Heart right ventricle (tissue), 16 donors: ENCODE data around the gene CLIC3. TPM values are rescaled to one million over a fixed set of nuclear protein-coding genes. Genes with fewer than 3 reads are reported as not detected.

Experiments used
- ATAC-seq, 8 donors: fragments of 200-7000 bp; cut with Tn5 transposase; one replicate each; pipeline ENCODE4 v1.9.1; 2020; ENCODE audit warnings: mild to moderate bottlenecking in 8 of 8, moderate library complexity in 8 of 8, moderate number of reproducible peaks in 1 of 8
- DNase-seq, 2 donors: peaks; one replicate each; pipeline ENCODE4 v3.0.0-alpha.2; 2020
- H3K27ac ChIP-seq, 10 donors: fragments of 200-600 bp; sonication (generic) in 2 of 10; one replicate each; pipeline versions ENCODE4 v1.5.0 to v1.8.0; 2020 to 2022; ENCODE audit warnings: mild to moderate bottlenecking in 3 of 10
- H3K27me3 ChIP-seq, 7 donors: fragments of 200-600 bp; one replicate each; pipeline ENCODE4 v1.8.0; 2021 to 2022; ENCODE audit warnings: mild to moderate bottlenecking in 2 of 7
- H3K36me3 ChIP-seq, 9 donors: fragments of 200-600 bp; sonication (generic) in 1 of 9; one replicate each; pipeline versions ENCODE4 v1.5.0 to v1.8.0; 2020 to 2022; ENCODE audit warnings: mild to moderate bottlenecking in 2 of 9
- H3K4me1 ChIP-seq, 9 donors: fragments of 200-600 bp; sonication (generic) in 1 of 9; one replicate each; pipeline versions ENCODE4 v1.5.0 to v1.8.0; 2020 to 2022; ENCODE audit warnings: mild to moderate bottlenecking in 4 of 9
- H3K4me3 ChIP-seq, 10 donors: fragments of 200-600 bp; sonication (generic) in 2 of 10; one replicate each; pipeline versions ENCODE4 v1.5.0 to v1.8.0; 2020 to 2022; ENCODE audit warnings: mild to moderate bottlenecking in 7 of 10, moderate library complexity in 2 of 10
- H3K9me3 ChIP-seq, 11 donors: fragments of 200-600 bp in 10 of 11; sonication (generic) in 2 of 11; one replicate each; pipeline versions ENCODE4 v1.5.0 to v1.8.0; 2013 to 2022; ENCODE audit warnings: mild to moderate bottlenecking in 2 of 11, control low read depth in 1 of 11, moderate library complexity in 1 of 11
- CTCF ChIP-seq, 9 donors: fragments of 200-600 bp; sonication (generic) in 2 of 9; IDR thresholded peaks; one replicate each; pipeline versions ENCODE4 v1.5.0 to v1.8.0; 2021 to 2022; ENCODE audit warnings: antibody characterized with exemption in 9 of 9, mild to moderate bottlenecking in 5 of 9, moderate library complexity in 1 of 9
- WGBS, 2 donors: extraction: QIAGEN DNeasy Blood & Tissue Kit; methylation state at CpG; one replicate each; pipeline ENCODE4 v1.1.7; 2013; ENCODE audit warnings: inconsistent platforms in 1 of 2; 5-methylcytosine and 5-hydroxymethylcytosine counted together
- intact Hi-C, 10 donors: fragments of 100-400 bp; cut with DNase I; formaldehyde crosslinking; loops; one replicate each; pipeline versions ENCODE4 v1.11.1 to v1.14.2; 2022
- polyA plus RNA-seq, 2 donors: library from polyadenylated mRNA; stranded (reverse); fragments of 200-250 nt; gene quantifications; one replicate each; pipeline ENCODE4 v1.2.3, GENCODE V29; 2013
- total RNA-seq, 10 donors: library from RNA; stranded (reverse); fragmentation: NEBNext Ultra II Directional in 3 of 10; extraction: Animal tissue kit (Norgen Biotek cat#: 25700) in 3 of 10; gene quantifications; one replicate each; pipeline versions ENCODE4 v1.2.1 to v1.2.4, GENCODE V29; 2021 to 2023
- donor health status: Arrhythmogenic right ventricular cardiomyopathy.
- donor health status: ischemic (EF 13 %, LVEDD 7.1; RV severe dilation, severe dysfunction).
- donor health status: healthy with polysubstance abuse.
- donor health status: DM: no; HTN: yes; CAD: no.
- donor health status: DM: no; HTN: no; CAD: no.
- donor health status: ischemic (EF 25% LVEDD 6.9; RV normal size, moderate dysfunction).
- donor health status: ischemic (EF 25% LVEDD 5.7; RV mildly dilated, moderate dysfunction).
- donor health status: healthy.
- donor health status: DM: yes; HTN: yes; CAD: no.
- donor health status: Ischemic cardiomyopathy.
- donor health status: ischemic (EF 35%, LVEDD 5.7; RV mildly dilated, moderate dysfunction).
- donor health status: nonischemic (EF 11% LVEDD 7.7; RV severe dilation, severe dysfunction).
- donor health status: DM: yes; HTN: yes; CAD: no.
- donor health status: PGD.
- donor health status: ischemic (EF 29% LVEDD 5.4; RV normal size, mild dysfunction).
- donor health status: nonischemic (EF 23%, LVEDD 6.1; RV moderate dilation, normal function).

Gene CLIC3
- total and polyA plus RNA-seq, 12 donors, result 0.46 to 21.4 (median 3.2) TPM

GRCh38 chr9:137039611-137040366, 43.4 kb upstream of the CLIC3 start:
- H3K4me3 ChIP-seq, result no peak overlapping the region
- ATAC-seq (no peak), DNase-seq (no peak)
- H3K27me3 ChIP-seq, result peaks cover 0 to 13% (median 0%) of the 10 kb centered on the region in 7 donors
- H3K36me3 ChIP-seq, result peaks cover 4 to 56% (median 20%) of the 10 kb centered on the region in 9 donors
- H3K4me1 ChIP-seq, result peaks cover 18 to 49% (median 29%) of the 10 kb centered on the region in 9 donors
- H3K9me3 ChIP-seq, result no peaks in the 10 kb centered on the region
- intact Hi-C loops, result loop anchor here in 4 of 10 donors (5.0 kb wide), 2 partner anchors 92 to 252 kb away; partner anchors contain the start of gene C8G (in 2 of the 4)
- H3K27ac ChIP-seq, result no peak overlapping the region
- 93% methylated on average over 32 of the region's 32 CpGs for whole genome bisulfite sequencing, 2 donors
- TF ChIP-seq CTCF (IDR thresholded peaks at IDR 0.05), result no peak

GRCh38 chr9:137038916-137039315, 42.5 kb upstream of the CLIC3 start:
- no peak for ATAC-seq
- H3K36me3 ChIP-seq, result peaks cover 4 to 56% (median 20%) of the 10 kb centered on the region in 9 donors
- peaks cover 0 to 5% (median 0%) of the 10 kb centered on the region in 7 donors for H3K27me3 ChIP-seq
- peaks cover 13 to 45% (median 26%) of the 10 kb centered on the region in 9 donors for H3K4me1 ChIP-seq
- no peak for TF ChIP-seq CTCF (IDR thresholded peaks at IDR 0.05)
- no peak overlapping the region for H3K27ac ChIP-seq
- WGBS, 2 donors, result 89 to 94% methylated on average over 9 of the region's 9 CpGs
- intact Hi-C loops, result loop anchor here in 4 of 10 donors (5.0 kb wide), 2 partner anchors 92 to 252 kb away; partner anchors contain the start of gene C8G (in 2 of the 4)
- no peak for DNase-seq
- no peak overlapping the region for H3K4me3 ChIP-seq
- H3K9me3 ChIP-seq, result no peaks in the 10 kb centered on the region

- H3K4me3 ChIP-seq, result no peak overlapping the region
- H3K27me3 ChIP-seq, result no peaks in the 10 kb centered on the region
- intact Hi-C loops, result loop anchor here in 4 of 10 donors (2.0 to 5.0 kb wide), 3 partner anchors 90 to 251 kb away; partner anchors contain the start of gene C8G (in 2 of the 4)
- DNase-seq (no peak), ATAC-seq (no peak)
- WGBS, 2 donors, result 87 to 91% methylated on average over 10 of the region's 10 CpGs
- H3K9me3 ChIP-seq, result no peaks in the 10 kb centered on the region
- no peak for TF ChIP-seq CTCF (IDR thresholded peaks at IDR 0.05)
- H3K4me1 ChIP-seq, result peaks cover 7 to 34% (median 22%) of the 10 kb centered on the region in 9 donors
- H3K27ac ChIP-seq, result no peak overlapping the region
- peaks cover 4 to 52% (median 20%) of the 10 kb centered on the region in 9 donors for H3K36me3 ChIP-seq
These were observed 41.1 kb upstream of the CLIC3 start for GRCh38 chr9:137037483-137037882.

GRCh38 chr9:137037035-137037434, 40.7 kb upstream of the CLIC3 start:
- intact Hi-C loops, result loop anchor here in 4 of 10 donors (2.0 to 5.0 kb wide), 3 partner anchors 90 to 250 kb away; partner anchors contain the start of gene C8G (in 2 of the 4)
- no peak for TF ChIP-seq CTCF (IDR thresholded peaks at IDR 0.05)
- Histone ChIP-seq H3K4me1 (peaks cover 7 to 29% (median 24%) of the 10 kb centered on the region in 9 donors), H3K4me3 (no peak overlapping the region), H3K9me3 (no peaks in the 10 kb centered on the region), H3K27ac (no peak overlapping the region), H3K27me3 (no peaks in the 10 kb centered on the region), H3K36me3 (peaks cover 4 to 48% (median 20%) of the 10 kb centered on the region in 9 donors)
- ATAC-seq, result no peak
- 79 to 87% methylated on average over 13 of the region's 13 CpGs for WGBS, 2 donors
- DNase-seq, result no peak
